Endothelial cell of umbilical vein (primary cell): ENCODE data around the gene ZBTB48. TPM values are rescaled to one million over a fixed set of nuclear protein-coding genes. Genes with fewer than 3 reads are reported as not detected.

Source experiments
- BruUV-seq: library from RNA; stranded (reverse); fragments of 400-500 nt; replicated peaks from 2 replicates; lab custom pipeline; 2021; lab: Mats Ljungman, UMichigan
- CTCF ChIA-PET: fragments of 300-600, 350-600 bp; sonication (Branson Sonifier 250); formaldehyde crosslinking; loops from one replicate; lab custom pipeline; 2021; ENCODE audit warnings: antibody characterized with exemption, inconsistent platforms; lab: Charles Lee
- POLR2A ChIA-PET: fragments of 300-600, 350-600 bp; sonication (Branson Sonifier 250); formaldehyde crosslinking; loops from one replicate; lab custom pipeline; 2021; ENCODE audit warnings: antibody characterized with exemption, inconsistent platforms; lab: Charles Lee
- DNase-seq: peaks from one replicate; pipeline ENCODE4 v3.0.0-alpha.2; 2011; ENCODE audit warnings: low read depth, low spot score
- FAIRE-seq: peaks from 2 replicates; lab custom pipeline; 2011; peaks lifted over from hg19 to GRCh38; lab: Jason Lieb, UNC
- H2AFZ ChIP-seq: 2 replicates; pipeline ENCODE4 v1.6.0; 2012; ENCODE audit warnings: low read depth, low read length, control low read depth, inconsistent platforms
- H3K27ac ChIP-seq: 2 replicates; pipeline ENCODE4 v1.5.1; 2011; ENCODE audit warnings: low read depth, mild to moderate bottlenecking, control low read depth, low read length, moderate library complexity; ENCODE audit not compliant: insufficient read depth
- H3K27me3 ChIP-seq, 2 experiments: 2 replicates each; pipeline versions ENCODE4 v1.6.0 to v1.6.1; 2011; ENCODE audit warnings: low read length in 2 of 2, mixed read lengths in 1 of 2; ENCODE audit not compliant: control insufficient read depth in 2 of 2, insufficient read depth in 2 of 2
- H3K36me3 ChIP-seq, 2 experiments: 2 replicates in 1 of 2; 3 replicates in 1 of 2; pipeline ENCODE4 v1.5.1; 2011; ENCODE audit warnings: low read length in 2 of 2, mild to moderate bottlenecking in 1 of 2, moderate library complexity in 1 of 2; ENCODE audit not compliant: control insufficient read depth in 2 of 2, insufficient read depth in 2 of 2; ENCODE audit errors: extremely low read depth in 1 of 2
- H3K4me1 ChIP-seq: 3 replicates; pipeline ENCODE4 v1.5.1; 2011; ENCODE audit warnings: mild to moderate bottlenecking, low read length; ENCODE audit not compliant: control insufficient read depth, insufficient read depth; ENCODE audit errors: extremely low read depth
- H3K4me2 ChIP-seq: 2 replicates; pipeline ENCODE4 v1.6.1; 2011; ENCODE audit warnings: low read length, control low read depth, mixed read lengths; ENCODE audit not compliant: insufficient read depth
- H3K4me3 ChIP-seq, 3 experiments: fragments of 200-600 bp in 1 of 3; sonication (generic), shearing (Covaris generic) in 1 of 3; replicated peaks in 1 of 3; 2 replicates each; pipeline ENCODE4 v1.5.1; 2011 to 2016; ENCODE audit warnings: control low read depth in 3 of 3, low read length in 3 of 3, mild to moderate bottlenecking in 2 of 3, inconsistent platforms in 1 of 3, low read depth in 1 of 3, moderate library complexity in 1 of 3; ENCODE audit not compliant: insufficient read depth in 1 of 3
- H3K79me2 ChIP-seq: 2 replicates; pipeline ENCODE4 v1.6.0; 2012; ENCODE audit warnings: low read length, inconsistent platforms; ENCODE audit not compliant: control insufficient read depth, insufficient read depth
- H3K9ac ChIP-seq: replicated peaks from 2 replicates; pipeline ENCODE3; 2011; ENCODE audit warnings: low read length, control low read depth; ENCODE audit not compliant: insufficient read depth; ENCODE audit errors: extremely low read depth
- H3K9me1 ChIP-seq: replicated peaks from 3 replicates; pipeline ENCODE4 v1.6.0; 2011; ENCODE audit warnings: mild to moderate bottlenecking, low read length; ENCODE audit not compliant: control insufficient read depth, insufficient read depth; ENCODE audit errors: extremely low read depth
- H3K9me3 ChIP-seq: replicated peaks from 2 replicates; pipeline ENCODE4 v1.5.1; 2012; ENCODE audit warnings: low read length, inconsistent platforms; ENCODE audit not compliant: control insufficient read depth, insufficient read depth
- H4K20me1 ChIP-seq: replicated peaks from 2 replicates; pipeline ENCODE3; 2011; ENCODE audit warnings: mild to moderate bottlenecking, low read length; ENCODE audit not compliant: control insufficient read depth, insufficient read depth; ENCODE audit errors: extremely low read depth
- CTCF ChIP-seq, 2 donors: IDR thresholded peaks; 1 replicate in 1 of 2; 2 replicates in 1 of 2; pipeline ENCODE4 v1.5.1; 2011; ENCODE audit warnings: low read length in 2 of 2, mild to moderate bottlenecking in 2 of 2, moderate library complexity in 2 of 2, control low read depth in 1 of 2, inconsistent platforms in 1 of 2, low read depth in 1 of 2; ENCODE audit not compliant: insufficient read depth in 1 of 2; ENCODE audit errors: extremely low read depth in 1 of 2
- JUN ChIP-seq: IDR thresholded peaks from 2 replicates; pipeline ENCODE4 v1.6.1; 2011; ENCODE audit warnings: borderline replicate concordance, low read depth; ENCODE audit not compliant: insufficient read length, insufficient read depth
- MAX ChIP-seq: IDR thresholded peaks from 2 replicates; pipeline ENCODE4 v1.6.1; 2011; ENCODE audit not compliant: insufficient read depth, insufficient read length
- MYC ChIP-seq: IDR thresholded peaks from one replicate; pipeline ENCODE4 v1.6.1; 2011; ENCODE audit warnings: mild to moderate bottlenecking, low read depth, low read length
- POLR2A ChIP-seq: IDR thresholded peaks from 2 replicates; pipeline ENCODE4 v1.6.1; 2012; ENCODE audit warnings: low read depth, mild to moderate bottlenecking, control low read depth, low read length
- POLR2AphosphoS5 ChIP-seq: IDR thresholded peaks from 2 replicates; pipeline ENCODE4 v1.6.1; 2012; ENCODE audit warnings: low read depth, mild to moderate bottlenecking, control low read depth, low read length, moderate library complexity; ENCODE audit not compliant: insufficient read depth
- dilution Hi-C: fragments of 300-500 bp; cut with MboI; formaldehyde crosslinking; loops from one replicate; pipeline ENCODE4 v1.15.0; 2019; ENCODE audit warnings: low sequenced_read_pairs; ENCODE audit not compliant: extremely low pct_ligation_motif_present
- intact Hi-C: fragments of 100-400 bp; cut with micrococcal nuclease; formaldehyde crosslinking; loops from one replicate; pipeline ENCODE4 v1.10.0; 2022
- polyA plus RNA-seq, 4 experiments: library from polyadenylated mRNA; depleted of rRNA in 3 of 4; stranded (reverse) in 3 of 4; unstranded in 1 of 4; fragments of >200 nt; gene quantifications; 2 replicates each; pipeline versions ENCODE4 v1.2.1 to v1.2.3, GENCODE V29; 2011 to 2012; ENCODE audit warnings: missing spikeins in 1 of 4
- total RNA-seq: library from RNA; stranded (reverse); gene quantifications from 2 replicates; pipeline ENCODE4 v1.2.3, GENCODE V29; 2021

Gene ZBTB48
- total and polyA plus RNA-seq, 2 donors (not counting 3 experiments of a cell fraction or from before 2014, with no cell fraction given): 20.9 to 25.1 TPM

GRCh38 chr1:6538956-6539355 is 40.8 kb upstream of the ZBTB48 start:
- intact Hi-C loops (no loop called here), dilution Hi-C loops (no loop called here)
- ChIA-PET CTCF (interaction anchor here (6.3 kb wide), 1 partner anchor 16 kb away, joined by 37 read pairs; no protein-coding TSS in a partner anchor), POLR2A (no interaction called here)
- no peaks in the 10 kb centered on the region for H3K4me1 ChIP-seq
- H3K36me3 ChIP-seq: peaks cover 2 to 10% of the 10 kb centered on the region in 2 experiments
- peaks cover 8% of the 10 kb centered on the region for H3K79me2 ChIP-seq
- no peaks in the 10 kb centered on the region for H4K20me1 ChIP-seq
- H3K27me3 ChIP-seq: no peaks in the 10 kb centered on the region
- no peak overlapping the region for H3K9ac ChIP-seq
- H3K4me3 ChIP-seq: no peak overlapping the region
- H2AFZ ChIP-seq: no peak overlapping the region
- DNase-seq (no peak), FAIRE-seq (no peak)
- no peaks in the 10 kb centered on the region for H3K9me3 ChIP-seq
- TF ChIP-seq POLR2A (no peak), CTCF (IDR thresholded peaks at IDR 0.05; ENCODE audit: extremely low read depth in 1 of 2, insufficient read depth in 1 of 2, low read depth in 1 of 2, low read length in 2 of 2) (no peak), POLR2AphosphoS5 (no peak), MYC (no peak), JUN (no peak), MAX (no peak)
- no peaks in the 10 kb centered on the region for H3K9me1 ChIP-seq
- no TSS peak for BruUV-seq
- no peak overlapping the region for H3K27ac ChIP-seq
- H3K4me2 ChIP-seq: no peak overlapping the region
